Measurements from ENCODE around the gene TMEM245.

GRCh38 chr9:108980893-108981292, 138.9 kb downstream of the TMEM245 start:
- TF ChIP-seq CTCF (IDR thresholded peaks at IDR 0.05 in 4 of 5, conservative IDR thresholded peaks at IDR 0.05 in 1 of 5) (no peak), POLR2A (IDR thresholded peaks at IDR 0.05) (no peak)

All from gastrocnemius medialis (tissue), 4 donors.